HepG2 (cell line): ENCODE data around the gene ATAD1. TPM values are rescaled to one million over a fixed set of nuclear protein-coding genes. Genes with fewer than 3 reads are reported as not detected.
A peak's percentile ranks its signal among the peaks of the same experiment; 100 is the strongest.

ENCODE experiments used
- CCAR2 ChIP-seq: fragments of 200-400 bp; formaldehyde crosslinking; optimal IDR thresholded peaks from 2 replicates; pipeline ENCODE3; 2018; ENCODE audit warnings: low read depth, mild to moderate bottlenecking, low read length, moderate library complexity
- CHCHD3 ChIP-seq: sonication (generic); formaldehyde crosslinking; IDR thresholded peaks from 2 replicates; pipeline ENCODE4 v1.8.0; 2022; ENCODE audit warnings: mild to moderate bottlenecking, missing genetic modification reagents, moderate library complexity
- HOXA5 ChIP-seq: sonication (generic); formaldehyde crosslinking; IDR thresholded peaks from 2 replicates; pipeline ENCODE4 v1.4.0; 2020; ENCODE audit warnings: missing genetic modification reagents
- MEIS2 ChIP-seq: sonication (generic); formaldehyde crosslinking; IDR thresholded peaks from 2 replicates; pipeline ENCODE4 v1.9.0; 2021; ENCODE audit warnings: mild to moderate bottlenecking, missing genetic modification reagents
- MZF1 ChIP-seq: sonication (generic); formaldehyde crosslinking; IDR thresholded peaks from 2 replicates; pipeline ENCODE4 v1.8.1; 2023; ENCODE audit warnings: mild to moderate bottlenecking, missing genetic modification reagents, borderline replicate concordance
- NR3C1 ChIP-seq: sonication (generic); formaldehyde crosslinking; IDR thresholded peaks from 2 replicates; pipeline ENCODE4 v1.4.0; 2020; ENCODE audit warnings: missing genetic modification reagents
- RFX3 ChIP-seq: IDR thresholded peaks from 2 replicates; pipeline ENCODE4 v1.6.1; 2016; ENCODE audit warnings: missing biosample characterization, missing genetic modification reagents
- RNF2 ChIP-seq: fragments of 450-650 bp; conservative IDR thresholded peaks from 2 replicates; pipeline ENCODE4 v1.6.1; 2016; ENCODE audit warnings: low read depth
- SKIL ChIP-seq: sonication (generic); formaldehyde crosslinking; IDR thresholded peaks from 2 replicates; pipeline ENCODE4 v1.8.0; 2022; ENCODE audit warnings: missing genetic modification reagents, mild to moderate bottlenecking, moderate library complexity, borderline replicate concordance
- SP2 ChIP-seq: sonication (generic); formaldehyde crosslinking; IDR thresholded peaks from 2 replicates; pipeline ENCODE4 v1.5.1; 2020; ENCODE audit warnings: mild to moderate bottlenecking, missing genetic modification reagents
- STAT5B ChIP-seq: sonication (generic); formaldehyde crosslinking; IDR thresholded peaks from 2 replicates; pipeline ENCODE4 v1.4.0; 2020; ENCODE audit warnings: missing genetic modification reagents
- SUZ12 ChIP-seq: fragments of 150-350 bp; IDR thresholded peaks from 2 replicates; pipeline ENCODE4 v1.6.1; 2014; ENCODE audit warnings: low read depth, low read length
- TFAP4 ChIP-seq: sonication (generic); IDR thresholded peaks from 2 replicates; pipeline ENCODE4 v1.6.1; 2016; ENCODE audit warnings: low read depth, borderline replicate concordance
- TGIF2 ChIP-seq: IDR thresholded peaks from 2 replicates; pipeline ENCODE4 v1.6.1; 2016; ENCODE audit warnings: control low read depth, missing compliant biosample characterization
- THYN1 ChIP-seq: sonication (generic); formaldehyde crosslinking; IDR thresholded peaks from 2 replicates; pipeline ENCODE4 v1.8.1; 2023; ENCODE audit warnings: low read depth, mild to moderate bottlenecking, moderate library complexity, missing genetic modification reagents, borderline replicate concordance
- ZFP1 ChIP-seq: IDR thresholded peaks from 2 replicates; pipeline ENCODE4 v1.6.1; 2016
- ZNF253 ChIP-seq: sonication (generic); formaldehyde crosslinking; IDR thresholded peaks from 2 replicates; pipeline ENCODE4 v1.8.0; 2022; ENCODE audit warnings: mild to moderate bottlenecking, missing genetic modification reagents, borderline replicate concordance
- ZNF567 ChIP-seq: sonication (generic); formaldehyde crosslinking; IDR thresholded peaks from 2 replicates; pipeline ENCODE4 v1.8.1; 2023; ENCODE audit warnings: mild to moderate bottlenecking, missing genetic modification reagents, borderline replicate concordance
- ZNF670 ChIP-seq: sonication (generic); formaldehyde crosslinking; IDR thresholded peaks from 2 replicates; pipeline ENCODE4 v1.8.0; 2022; ENCODE audit warnings: mild to moderate bottlenecking, missing genetic modification reagents, borderline replicate concordance
- ZNF878 ChIP-seq: sonication (generic); formaldehyde crosslinking; IDR thresholded peaks from 2 replicates; pipeline ENCODE4 v1.8.1; 2023; ENCODE audit warnings: mild to moderate bottlenecking, missing genetic modification reagents, moderate library complexity
- ZSCAN25 ChIP-seq: sonication (generic); formaldehyde crosslinking; IDR thresholded peaks from 2 replicates; pipeline ENCODE4 v1.8.0; 2022; ENCODE audit warnings: mild to moderate bottlenecking, missing genetic modification reagents
- polyA plus RNA-seq, 8 experiments: library from polyadenylated mRNA; depleted of rRNA in 3 of 8; stranded (reverse) in 7 of 8; unstranded in 1 of 8; fragments of >200 nt; fragmentation: Illumina TruSeq in 4 of 8; extraction: Trizol in 4 of 8; gene quantifications; 2 replicates each; pipeline versions ENCODE4 v1.2.1 to v1.2.3, GENCODE V29; 2011 to 2016; ENCODE audit warnings: low read depth in 4 of 8, missing spikeins in 1 of 8, mixed read lengths in 1 of 8; ENCODE audit not compliant: insufficient read depth in 1 of 8
- total RNA-seq, 5 experiments: library from RNA; depleted of rRNA; stranded (reverse); fragments of >200 nt; fragmentation: Illumina TruSeq; extraction: Trizol; gene quantifications; 2 replicates each; pipeline ENCODE4 v1.2.3, GENCODE V29; 2016; ENCODE audit warnings: low read depth in 1 of 5
- TF ChIP-seq, protein P1 (sequence below): sonication (generic); formaldehyde crosslinking; IDR thresholded peaks from 2 replicates; pipeline ENCODE4 v1.4.0; 2020; ENCODE audit warnings: missing genetic modification reagents; ENCODE audit errors: not compliant biosample characterization

The ATAD1 gene
- total and polyA plus RNA-seq, 2 of the 13 experiments (the other 11 are each of a cell fraction or from before 2014, with no cell fraction given): 14.9 to 28.2 TPM

GRCh38 chr10:87863053-87863943, 45.3 kb upstream of the ATAD1 start, which contains the start of the genes KLLN and PTEN (continued):
- peak; percentile 71 for TF ChIP-seq ZNF670 (CRISPR knock-in tag)
- TF ChIP-seq MEIS2 (CRISPR knock-in tag): peak; percentile 84
- TF ChIP-seq ZFP1 (CRISPR knock-in tag): peak; percentile 32; the same call in 1 of the 2 replicates
- TF ChIP-seq ZNF567 (CRISPR knock-in tag): no peak
- TF ChIP-seq SKIL: peak; percentile 77
- TF ChIP-seq STAT5B (CRISPR knock-in tag): peak; percentile 65; the same call in 1 of the 2 replicates
- 0 out of 2 replicates have a peak, but pooled peaks have one; percentile 49 for TF ChIP-seq RNF2
- TF ChIP-seq SP2 (CRISPR knock-in tag): no peak
- no peak for TF ChIP-seq CCAR2
- peak; percentile 80; the same call in 1 of the 2 replicates for TF ChIP-seq ZNF253 (CRISPR knock-in tag)
- TF ChIP-seq HOXA5: peak; percentile 76; the same call in 1 of the 2 replicates
- no peak for TF ChIP-seq CHCHD3 (CRISPR knock-in tag)
- no peak for TF ChIP-seq NR3C1
- TF ChIP-seq ZSCAN25 (CRISPR knock-in tag): peak; percentile 94
- peak; percentile 60; the same call in 1 of the 2 replicates for TF ChIP-seq TGIF2 (CRISPR knock-in tag)
- TF ChIP-seq TFAP4: peak; percentile 16; the same call in 1 of the 2 replicates
- no peak for TF ChIP-seq ZNF878 (CRISPR knock-in tag)
- no peak for TF ChIP-seq RFX3
- TF ChIP-seq THYN1: no peak
- no peak for TF ChIP-seq MZF1
- TF ChIP-seq, protein P1, sequence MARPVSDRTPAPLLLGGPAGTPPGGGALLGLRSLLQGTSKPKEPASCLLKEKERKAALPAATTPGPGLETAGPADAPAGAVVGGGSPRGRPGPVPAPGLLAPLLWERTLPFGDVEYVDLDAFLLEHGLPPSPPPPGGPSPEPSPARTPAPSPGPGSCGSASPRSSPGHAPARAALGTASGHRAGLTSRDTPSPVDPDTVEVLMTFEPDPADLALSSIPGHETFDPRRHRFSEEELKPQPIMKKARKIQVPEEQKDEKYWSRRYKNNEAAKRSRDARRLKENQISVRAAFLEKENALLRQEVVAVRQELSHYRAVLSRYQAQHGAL: no peak
- TF ChIP-seq SUZ12: no peak
